Measurements from ENCODE around the gene SLC44A4.

Gene SLC44A4

GRCh38 chr6:31901415-31901952, 22.7 kb upstream of the SLC44A4 start:
- no CpG with 5 or more reads among the region's 45 CpGs for WGBS (ENCODE audit: insufficient coverage, insufficient read length)
- Histone ChIP-seq H3K9me3 (ENCODE audit: control insufficient read depth, insufficient read depth, low read length) (no peaks in the 10 kb centered on the region), H3K4me3 (ENCODE audit: low read length) (peak overlapping the region; percentile 52; the same call in 1 of the 2 replicates), H3K36me3 (ENCODE audit: control insufficient read depth, insufficient read depth, low read length) (peaks cover 4% of the 10 kb centered on the region), H3K4me1 (ENCODE audit: control insufficient read depth, insufficient read depth, low read length) (peaks cover 8% of the 10 kb centered on the region), H3K27me3 (ENCODE audit: control insufficient read depth, insufficient read depth, low read length) (no peaks in the 10 kb centered on the region), H3K27ac (ENCODE audit: low read length) (no peak overlapping the region)
- no peak for DNase-seq (ENCODE audit: low read depth, low spot score)

- no peak overlapping the region for H3K27ac ChIP-seq (ENCODE audit: low read length)
- DNase-seq (ENCODE audit: low read depth, low spot score), result no peak
- WGBS (ENCODE audit: insufficient coverage, insufficient read length), result no CpG with 5 or more reads among the region's 29 CpGs
Measured at GRCh38 chr6:31900917-31901414, 22.2 kb upstream of the SLC44A4 start.

GRCh38 chr6:31899882-31900722, 21.3 kb upstream of the SLC44A4 start:
- no peak for DNase-seq (ENCODE audit: low read depth, low spot score)
- H3K27me3 ChIP-seq (ENCODE audit: control insufficient read depth, insufficient read depth, low read length), result no peaks in the 10 kb centered on the region
- no peak overlapping the region for H3K27ac ChIP-seq (ENCODE audit: low read length)

More at GRCh38 chr6:31900917-31901414, 22.2 kb upstream of the SLC44A4 start:
- Histone ChIP-seq H3K9me3 (ENCODE audit: control insufficient read depth, insufficient read depth, low read length) (no peaks in the 10 kb centered on the region), H3K4me1 (ENCODE audit: control insufficient read depth, insufficient read depth, low read length) (peaks cover 7% of the 10 kb centered on the region), H3K27me3 (ENCODE audit: control insufficient read depth, insufficient read depth, low read length) (no peaks in the 10 kb centered on the region), H3K4me3 (ENCODE audit: low read length) (peak overlapping the region; percentile 52; the same call in 1 of the 2 replicates), H3K36me3 (ENCODE audit: control insufficient read depth, insufficient read depth, low read length) (peaks cover 6% of the 10 kb centered on the region)

GRCh38 chr6:31899215-31899614, 20.4 kb upstream of the SLC44A4 start:
- Histone ChIP-seq H3K4me1 (ENCODE audit: control insufficient read depth, insufficient read depth, low read length) (peaks cover 7% of the 10 kb centered on the region), H3K27ac (ENCODE audit: low read length) (no peak overlapping the region), H3K27me3 (ENCODE audit: control insufficient read depth, insufficient read depth, low read length) (no peaks in the 10 kb centered on the region), H3K36me3 (ENCODE audit: control insufficient read depth, insufficient read depth, low read length) (peaks cover 7% of the 10 kb centered on the region), H3K4me3 (ENCODE audit: low read length) (no peak overlapping the region), H3K9me3 (ENCODE audit: control insufficient read depth, insufficient read depth, low read length) (no peaks in the 10 kb centered on the region)
- DNase-seq (ENCODE audit: low read depth, low spot score), result no peak
- WGBS (ENCODE audit: insufficient coverage, insufficient read length), result no CpG with 5 or more reads among the region's 5 CpGs

More at GRCh38 chr6:31899882-31900722, 21.3 kb upstream of the SLC44A4 start:
- peaks cover 7% of the 10 kb centered on the region for H3K4me1 ChIP-seq (ENCODE audit: control insufficient read depth, insufficient read depth, low read length)
- H3K36me3 ChIP-seq (ENCODE audit: control insufficient read depth, insufficient read depth, low read length), result peaks cover 7% of the 10 kb centered on the region
- no CpG with 5 or more reads among the region's 49 CpGs for WGBS (ENCODE audit: insufficient coverage, insufficient read length)
- no peaks in the 10 kb centered on the region for H3K9me3 ChIP-seq (ENCODE audit: control insufficient read depth, insufficient read depth, low read length)
- H3K4me3 ChIP-seq (ENCODE audit: low read length), result no peak overlapping the region

- Histone ChIP-seq H3K4me3 (ENCODE audit: low read length) (peak overlapping the region; percentile 87), H3K36me3 (ENCODE audit: control insufficient read depth, insufficient read depth, low read length) (peaks cover 8% of the 10 kb centered on the region), H3K4me1 (ENCODE audit: control insufficient read depth, insufficient read depth, low read length) (peaks cover 7% of the 10 kb centered on the region), H3K9me3 (ENCODE audit: control insufficient read depth, insufficient read depth, low read length) (no peaks in the 10 kb centered on the region), H3K27me3 (ENCODE audit: control insufficient read depth, insufficient read depth, low read length) (no peaks in the 10 kb centered on the region), H3K27ac (ENCODE audit: low read length) (no peak overlapping the region)
- DNase-seq (ENCODE audit: low read depth, low spot score), result no peak
- WGBS (ENCODE audit: insufficient coverage, insufficient read length), result no CpG with 5 or more reads among the region's 8 CpGs
Measured at GRCh38 chr6:31898383-31899011, 19.7 kb upstream of the SLC44A4 start.

- H3K27ac ChIP-seq (ENCODE audit: low read length), result no peak within 1 kb of the TSS
- peaks cover 13% of the 10 kb centered on the region for H3K36me3 ChIP-seq (ENCODE audit: control insufficient read depth, insufficient read depth, low read length)
- no peaks in the 10 kb centered on the region for H3K27me3 ChIP-seq (ENCODE audit: control insufficient read depth, insufficient read depth, low read length)
- H3K4me1 ChIP-seq (ENCODE audit: control insufficient read depth, insufficient read depth, low read length), result peaks cover 7% of the 10 kb centered on the region
- no peaks in the 10 kb centered on the region for H3K9me3 ChIP-seq (ENCODE audit: control insufficient read depth, insufficient read depth, low read length)
- H3K4me3 ChIP-seq (ENCODE audit: low read length), result peak within 1 kb of the TSS; percentile 87
- no CpG with 5 or more reads among the region's 49 CpGs for WGBS (ENCODE audit: insufficient coverage, insufficient read length)
- DNase-seq (ENCODE audit: low read depth, low spot score), result no peak
Measured at GRCh38 chr6:31897612-31898382, 19.0 kb upstream of the SLC44A4 start, which contains the start of gene EHMT2. TSS of gene EHMT2 (minus strand) at chr6:31897698. CDS start at chr6:31897677, 21 bp downstream.

GRCh38 chr6:31896856-31897611, 18.2 kb upstream of the SLC44A4 start:
- WGBS (ENCODE audit: insufficient coverage, insufficient read length), result no CpG with 5 or more reads among the region's 62 CpGs
- Histone ChIP-seq H3K27me3 (ENCODE audit: control insufficient read depth, insufficient read depth, low read length) (no peaks in the 10 kb centered on the region), H3K4me3 (ENCODE audit: low read length) (peak overlapping the region; percentile 87), H3K4me1 (ENCODE audit: control insufficient read depth, insufficient read depth, low read length) (peaks cover 7% of the 10 kb centered on the region), H3K9me3 (ENCODE audit: control insufficient read depth, insufficient read depth, low read length) (no peaks in the 10 kb centered on the region), H3K27ac (ENCODE audit: low read length) (no peak overlapping the region), H3K36me3 (ENCODE audit: control insufficient read depth, insufficient read depth, low read length) (peaks cover 21% of the 10 kb centered on the region)
- no peak for DNase-seq (ENCODE audit: low read depth, low spot score)

GRCh38 chr6:31896493-31896855, 17.7 kb upstream of the SLC44A4 start:
- H3K27me3 ChIP-seq (ENCODE audit: control insufficient read depth, insufficient read depth, low read length), result no peaks in the 10 kb centered on the region
- H3K36me3 ChIP-seq (ENCODE audit: control insufficient read depth, insufficient read depth, low read length), result peaks cover 21% of the 10 kb centered on the region
- H3K27ac ChIP-seq (ENCODE audit: low read length), result no peak overlapping the region
- no peak for DNase-seq (ENCODE audit: low read depth, low spot score)
- H3K4me3 ChIP-seq (ENCODE audit: low read length), result peak overlapping the region; percentile 87; the same call in 1 of the 2 replicates
- WGBS (ENCODE audit: insufficient coverage, insufficient read length), result no CpG with 5 or more reads among the region's 4 CpGs
- H3K9me3 ChIP-seq (ENCODE audit: control insufficient read depth, insufficient read depth, low read length), result no peaks in the 10 kb centered on the region
- H3K4me1 ChIP-seq (ENCODE audit: control insufficient read depth, insufficient read depth, low read length), result peaks cover 7% of the 10 kb centered on the region

GRCh38 chr6:31892821-31893220, 14.0 kb upstream of the SLC44A4 start:
- no CpG with 5 or more reads among the region's 6 CpGs for WGBS (ENCODE audit: insufficient coverage, insufficient read length)
- Histone ChIP-seq H3K27ac (ENCODE audit: low read length) (no peak overlapping the region), H3K4me3 (ENCODE audit: low read length) (no peak overlapping the region), H3K36me3 (ENCODE audit: control insufficient read depth, insufficient read depth, low read length) (peaks cover 32% of the 10 kb centered on the region), H3K4me1 (ENCODE audit: control insufficient read depth, insufficient read depth, low read length) (no peaks in the 10 kb centered on the region), H3K27me3 (ENCODE audit: control insufficient read depth, insufficient read depth, low read length) (no peaks in the 10 kb centered on the region), H3K9me3 (ENCODE audit: control insufficient read depth, insufficient read depth, low read length) (no peaks in the 10 kb centered on the region)
- no peak for DNase-seq (ENCODE audit: low read depth, low spot score)
